Ovary (tissue), 9 donors: ENCODE results near the gene GDAP1L1. TPM values are rescaled to one million over a fixed set of nuclear protein-coding genes. Genes with fewer than 3 reads are reported as not detected.

Source experiments
- DNase-seq, 5 donors: peaks; one replicate each; pipeline ENCODE4 v3.0.0-alpha.2; 2019 to 2020
- H3K27ac ChIP-seq, 2 donors: fragments of 200-600 bp; one replicate each; pipeline versions ENCODE4 v1.5.1 to v1.8.0; 2019 to 2022
- H3K27me3 ChIP-seq: fragments of 200-600 bp; one replicate; pipeline ENCODE4 v1.8.0; 2022
- H3K36me3 ChIP-seq: fragments of 200-600 bp; sonication (generic); one replicate; pipeline ENCODE4 v1.5.1; 2019
- H3K4me1 ChIP-seq: one replicate; pipeline ENCODE4 v1.8.1; 2013; ENCODE audit warnings: mild to moderate bottlenecking, moderate library complexity; ENCODE audit not compliant: insufficient read depth
- H3K4me3 ChIP-seq: fragments of 200-600 bp; sonication (generic); one replicate; pipeline ENCODE4 v1.5.1; 2017
- H3K9me3 ChIP-seq, 2 donors: fragments of 200-600 bp in 1 of 2; sonication (generic) in 1 of 2; one replicate each; pipeline versions ENCODE4 v1.5.1 to v1.8.1; 2013 to 2019; ENCODE audit warnings: mild to moderate bottlenecking in 1 of 2, moderate library complexity in 1 of 2
- CTCF ChIP-seq, 3 donors: fragments of 450-650 bp in 2 of 3; fragments of 200-600 bp in 1 of 3; IDR thresholded peaks; one replicate each; pipeline versions ENCODE4 v1.5.1 to v1.8.0; 2016 to 2022; ENCODE audit warnings: antibody characterized with exemption in 3 of 3, mild to moderate bottlenecking in 1 of 3
- EP300 ChIP-seq: sonication (generic); formaldehyde crosslinking; IDR thresholded peaks from one replicate; pipeline ENCODE4 v1.6.1; 2017; ENCODE audit warnings: antibody characterized with exemption
- POLR2A ChIP-seq: fragments of 450-650 bp; IDR thresholded peaks from one replicate; pipeline ENCODE4 v1.6.1; 2017; ENCODE audit warnings: antibody characterized with exemption, mild to moderate bottlenecking, moderate library complexity
- WGBS, 3 donors: extraction: QIAGEN DNeasy Blood & Tissue Kit in 1 of 3; methylation state at CpG; one replicate each; pipeline versions ENCODE4 v1.1.5 to v1.1.7; 2013 to 2017; 5-methylcytosine and 5-hydroxymethylcytosine counted together
- intact Hi-C, 4 donors: fragments of 100-400 bp; cut with DNase I; formaldehyde crosslinking; loops; one replicate each; pipeline versions ENCODE4 v1.11.0 to v1.15.1; 2022 to 2023
- polyA plus RNA-seq, 2 donors: library from polyadenylated mRNA; stranded (reverse); fragments of 200-250 nt in 1 of 2; fragments of 350-450 nt in 1 of 2; fragmentation: Illumina TruSeq in 1 of 2; extraction: RNeasy Lipid Tissue Mini Kit (QIAGEN cat#74804) in 1 of 2; gene quantifications; one replicate each; pipeline ENCODE4 v1.2.3, GENCODE V29; 2013 to 2014
- total RNA-seq, 7 donors: library from RNA; depleted of rRNA in 2 of 7; stranded (reverse); fragments of >200 nt in 2 of 7; fragmentation: NEBNext Ultra II Directional in 3 of 7; extraction: Animal tissue kit (Norgen Biotek cat#: 25700) in 3 of 7; gene quantifications; one replicate each; pipeline versions ENCODE4 v1.1.0 to v1.2.4, GENCODE V29; 2016 to 2023
- donor health status: DM: no; HTN: no; CAD: no; lungs with moderate emphysema.
- donor health status: DM: no; HTN: no; CAD: no.
- donor health status: Bipolar disorder and iron deficiency.
- donor health status: DM: yes; HTN: yes; CAD: no.
- donor health status: DM: no; HTN: no; CAD: no.
- donor health status: DM: yes; HTN: yes; CAD: no.

GDAP1L1 gene
- total and polyA plus RNA-seq, 9 donors, result 0.72 to 3.3 (median 1.6) TPM

- WGBS, 3 donors, result 59 to 60% (median 59%) methylated on average over 11 of the region's 11 CpGs
- intact Hi-C loops, result loop anchor here (1.0 to 10.0 kb wide), 8 partner anchors 93 to 397 kb away; partner anchors contain the start of gene FITM2 (in 3 of the 4)
- TF ChIP-seq POLR2A (no peak), CTCF (IDR thresholded peaks at IDR 0.05) (peak; percentile 34 to 60 (median 43))
Measured at GRCh38 chr20:44217342-44218092, 29.6 kb upstream of the GDAP1L1 start.

GRCh38 chr20:44218446-44218845 lies 28.7 kb upstream of the GDAP1L1 start:
- TF ChIP-seq POLR2A (no peak), EP300 (no peak), CTCF (IDR thresholded peaks at IDR 0.05) (no peak)
- H3K9me3 ChIP-seq, result no peaks in the 10 kb centered on the region
- intact Hi-C loops, result loop anchor here (5.0 to 10.0 kb wide), 6 partner anchors 94 to 396 kb away; partner anchors contain the start of gene FITM2 (in 1 of the 4)
- 57 to 60% (median 59%) methylated on average over 4 of the region's 4 CpGs for WGBS, 3 donors
- no peaks in the 10 kb centered on the region for H3K27me3 ChIP-seq
- no peak for DNase-seq
- no peak overlapping the region for H3K4me3 ChIP-seq
- no peaks in the 10 kb centered on the region for H3K36me3 ChIP-seq
- peaks cover 3% of the 10 kb centered on the region for H3K4me1 ChIP-seq
- no peak overlapping the region for H3K27ac ChIP-seq

More at GRCh38 chr20:44217342-44218092, 29.6 kb upstream of the GDAP1L1 start:
- no peaks in the 10 kb centered on the region for H3K9me3 ChIP-seq
- H3K36me3 ChIP-seq, result no peaks in the 10 kb centered on the region
- H3K27ac ChIP-seq, result no peak overlapping the region
- no peak overlapping the region for H3K4me3 ChIP-seq
- H3K27me3 ChIP-seq, result no peaks in the 10 kb centered on the region
- peak; percentile 49 to 63 (median 59) for DNase-seq
- peaks cover 3% of the 10 kb centered on the region for H3K4me1 ChIP-seq

GRCh38 chr20:44219170-44219730 lies 27.9 kb upstream of the GDAP1L1 start:
- no peaks in the 10 kb centered on the region for H3K27me3 ChIP-seq

GRCh38 chr20:44219791-44220190 lies 27.3 kb upstream of the GDAP1L1 start:
- Histone ChIP-seq H3K9me3 (no peaks in the 10 kb centered on the region), H3K27ac (no peak overlapping the region), H3K4me3 (no peak overlapping the region), H3K4me1 (peaks cover 3% of the 10 kb centered on the region), H3K27me3 (no peaks in the 10 kb centered on the region), H3K36me3 (no peaks in the 10 kb centered on the region)
- DNase-seq, result no peak
- intact Hi-C loops, result loop anchor here (5.0 to 10.0 kb wide), 7 partner anchors 93 to 395 kb away; partner anchors contain the start of gene FITM2 (in 1 of the 4)
- WGBS, 3 donors, result 19 to 49% (median 40%) methylated on average over 6 of the region's 6 CpGs
- TF ChIP-seq CTCF (IDR thresholded peaks at IDR 0.05) (no peak), POLR2A (no peak), EP300 (no peak)

More at GRCh38 chr20:44219170-44219730, 27.9 kb upstream of the GDAP1L1 start:
- DNase-seq, result no peak
- peaks cover 3% of the 10 kb centered on the region for H3K4me1 ChIP-seq
- TF ChIP-seq CTCF (IDR thresholded peaks at IDR 0.05), result no peak
- TF ChIP-seq EP300, result no peak
- no peak for TF ChIP-seq POLR2A
- no peaks in the 10 kb centered on the region for H3K9me3 ChIP-seq
- no peaks in the 10 kb centered on the region for H3K36me3 ChIP-seq
- intact Hi-C loops, result loop anchor here (5.0 to 10.0 kb wide), 6 partner anchors 93 to 396 kb away; partner anchors contain the start of gene FITM2 (in 1 of the 4)
- no peak overlapping the region for H3K4me3 ChIP-seq
- 21 to 46% (median 40%) methylated on average over 5 of the region's 5 CpGs for WGBS, 3 donors
- H3K27ac ChIP-seq, result no peak overlapping the region
